ENCODE measurements around the gene SPINT4. TPM values are rescaled to one million over a fixed set of nuclear protein-coding genes. Genes with fewer than 3 reads are reported as not detected.
"Not testable (repeated sequence)": the region's sequence is repeated elsewhere in the genome, so short reads cannot be mapped to it uniquely, and the experiment has no call there.

SPINT4 gene
- total RNA-seq, 1 experiment from 2014 or later = not detected

- no peaks in the 10 kb centered on the region for H3K36me3 ChIP-seq (ENCODE audit: low read depth)
- POLR2A ChIA-PET (ENCODE audit: unreplicated experiment) = no interaction called here
These were observed 36.3 kb upstream of the SPINT4 start for GRCh38 chr20:45685896-45686295.

GRCh38 chr20:45693346-45693745 lies 28.8 kb upstream of the SPINT4 start:
- H3K9me3 ChIP-seq (ENCODE audit: insufficient read depth, low read depth); BruUV-seq (replicated peaks); POLR2A ChIA-PET (ENCODE audit: unreplicated experiment); intact Hi-C loops (cut with micrococcal nuclease; ENCODE audit: unreplicated experiment); H3K4me2 ChIP-seq; H3K79me2 ChIP-seq (ENCODE audit: low read depth); H3F3A ChIP-seq (ENCODE audit: insufficient read depth, low read depth); H2AFZ ChIP-seq; H3K36me3 ChIP-seq (ENCODE audit: low read depth); DNase-seq; H3K27ac ChIP-seq; H4K20me1 ChIP-seq (ENCODE audit: insufficient read depth); H3K27me3 ChIP-seq (ENCODE audit: insufficient read depth, low read depth); CTCF ChIA-PET; H3K4me3 ChIP-seq; H3K9me2 ChIP-seq (ENCODE audit: insufficient read depth); H3K4me1 ChIP-seq (replicated peaks; ENCODE audit: insufficient read depth): not testable (repeated sequence)

More at GRCh38 chr20:45685896-45686295, 36.3 kb upstream of the SPINT4 start:
- H3K4me1 ChIP-seq (replicated peaks; ENCODE audit: insufficient read depth) = no peaks in the 10 kb centered on the region
- intact Hi-C loops (cut with micrococcal nuclease; ENCODE audit: unreplicated experiment) = no loop called here
- CTCF ChIA-PET = no interaction called here
- no peaks in the 10 kb centered on the region for H3F3A ChIP-seq (ENCODE audit: insufficient read depth, low read depth)
- TF ChIP-seq EZH2 (IDR thresholded peaks at IDR 0.05; ENCODE audit: low read depth) (no peak), CTCF (conservative IDR thresholded peaks at IDR 0.05) (no peak)
- peaks cover 2% of the 10 kb centered on the region; the same call in 1 of the 2 replicates for H3K9me3 ChIP-seq (ENCODE audit: insufficient read depth, low read depth)
- H4K20me1 ChIP-seq (ENCODE audit: insufficient read depth) = no peaks in the 10 kb centered on the region
- BruUV-seq (replicated peaks) = no TSS peak
- H3K9me2 ChIP-seq (ENCODE audit: insufficient read depth) = no peaks in the 10 kb centered on the region
- H3K4me2 ChIP-seq = no peak overlapping the region
- H3K27me3 ChIP-seq (ENCODE audit: insufficient read depth, low read depth) = peaks cover 16% of the 10 kb centered on the region; the same call in 1 of the 2 replicates
- no peak for DNase-seq
- no peaks in the 10 kb centered on the region for H3K79me2 ChIP-seq (ENCODE audit: low read depth)
- no peak overlapping the region for H3K4me3 ChIP-seq
- no peak overlapping the region for H3K27ac ChIP-seq
- no peak overlapping the region for H2AFZ ChIP-seq

DNA sequence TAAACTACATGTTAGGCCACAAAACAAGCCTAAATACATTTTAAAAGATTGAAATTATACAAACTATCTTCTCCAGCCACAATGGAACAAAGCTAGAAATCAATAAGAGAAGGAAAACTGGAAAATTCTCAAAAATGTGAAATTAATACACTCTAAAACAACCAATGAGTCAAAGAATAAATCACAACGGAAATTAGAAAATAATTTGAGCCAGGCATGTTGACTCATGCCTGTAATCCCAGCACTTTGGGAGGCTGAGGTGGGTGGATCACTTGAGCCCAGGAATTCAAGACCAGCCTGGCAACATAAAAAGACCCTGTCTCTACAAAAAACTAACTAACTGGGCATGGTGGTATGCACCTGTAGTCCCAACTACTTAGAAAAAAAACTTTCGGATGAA lies 26.7 kb upstream of the SPINT4 start:
- CTCF ChIA-PET = no interaction called here
- H3K4me3 ChIP-seq = no peak overlapping the region
- no peaks in the 10 kb centered on the region for H4K20me1 ChIP-seq (ENCODE audit: insufficient read depth)
- H3K4me2 ChIP-seq = no peak overlapping the region
- H3K36me3 ChIP-seq (ENCODE audit: low read depth) = no peaks in the 10 kb centered on the region
- peaks cover 4% of the 10 kb centered on the region; the same call in 1 of the 2 replicates for H3K9me2 ChIP-seq (ENCODE audit: insufficient read depth)
- no TSS peak for BruUV-seq (replicated peaks)
- peaks cover 6% of the 10 kb centered on the region; the same call in 1 of the 2 replicates for H3K27me3 ChIP-seq (ENCODE audit: insufficient read depth, low read depth)
- TF ChIP-seq CTCF (conservative IDR thresholded peaks at IDR 0.05) (no peak), EZH2 (IDR thresholded peaks at IDR 0.05; ENCODE audit: low read depth) (no peak)
- H3K27ac ChIP-seq = no peak overlapping the region
- no peaks in the 10 kb centered on the region for H3K4me1 ChIP-seq (replicated peaks; ENCODE audit: insufficient read depth)
- DNase-seq = no peak
- H3K9me3 ChIP-seq (ENCODE audit: insufficient read depth, low read depth) = peaks cover 8% of the 10 kb centered on the region
- intact Hi-C loops (cut with micrococcal nuclease; ENCODE audit: unreplicated experiment) = no loop called here
- POLR2A ChIA-PET (ENCODE audit: unreplicated experiment) = no interaction called here
- no peak overlapping the region for H2AFZ ChIP-seq
- H3F3A ChIP-seq (ENCODE audit: insufficient read depth, low read depth) = no peaks in the 10 kb centered on the region
- H3K79me2 ChIP-seq (ENCODE audit: low read depth) = no peaks in the 10 kb centered on the region

DNA sequence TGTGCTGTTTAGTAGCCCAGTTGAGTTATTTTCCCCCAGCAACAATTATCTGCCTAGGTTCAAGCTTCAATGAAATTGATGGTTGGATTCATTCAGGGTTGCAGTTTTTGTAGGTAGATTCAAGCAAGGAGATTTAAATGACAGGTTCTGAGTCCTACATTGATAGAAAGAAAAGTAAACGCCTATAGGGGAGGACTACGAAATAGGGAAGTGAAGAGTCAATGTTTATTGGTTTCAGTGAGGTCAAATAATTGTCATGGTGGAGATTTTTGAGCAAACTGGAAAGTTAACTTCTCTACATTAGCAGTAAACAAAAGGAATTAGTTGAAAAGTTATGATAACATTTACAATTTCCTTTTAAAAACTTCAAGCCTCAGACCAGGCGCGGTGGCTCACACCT lies 21.0 kb upstream of the SPINT4 start:
- Histone ChIP-seq H3K36me3 (ENCODE audit: low read depth) (no peaks in the 10 kb centered on the region), H3K4me1 (replicated peaks; ENCODE audit: insufficient read depth) (peaks cover 7% of the 10 kb centered on the region; the same call in 1 of the 2 replicates), H3F3A (ENCODE audit: insufficient read depth, low read depth) (peaks cover 5% of the 10 kb centered on the region; the same call in 1 of the 2 replicates), H3K4me2 (no peak overlapping the region), H3K4me3 (no peak overlapping the region), H3K27ac (no peak overlapping the region), H4K20me1 (ENCODE audit: insufficient read depth) (no peaks in the 10 kb centered on the region), H3K9me2 (ENCODE audit: insufficient read depth) (peaks cover 4% of the 10 kb centered on the region; the same call in 1 of the 2 replicates), H3K27me3 (ENCODE audit: insufficient read depth, low read depth) (no peaks in the 10 kb centered on the region), H3K9me3 (ENCODE audit: insufficient read depth, low read depth) (peaks cover 3% of the 10 kb centered on the region; the same call in 1 of the 2 replicates), H2AFZ (no peak overlapping the region), H3K79me2 (ENCODE audit: low read depth) (no peaks in the 10 kb centered on the region)
- BruUV-seq (replicated peaks) = no TSS peak
- ChIA-PET POLR2A (ENCODE audit: unreplicated experiment) (no interaction called here), CTCF (no interaction called here)
- intact Hi-C loops (cut with micrococcal nuclease; ENCODE audit: unreplicated experiment) = no loop called here
- no peak for DNase-seq
- TF ChIP-seq EZH2 (IDR thresholded peaks at IDR 0.05; ENCODE audit: low read depth) (no peak), CTCF (conservative IDR thresholded peaks at IDR 0.05) (no peak)
